Measurements from ENCODE around the gene NFASC.

NFASC gene

GRCh38 chr1:204870160-204870912 lies at the start of gene NFASC:
NFASC (plus strand) TSS chr1:204870862; CDS start chr1:204944316, 73,454 bp downstream.
- no peak for DNase-seq

- DNase-seq: peak; percentile 42
Measured at GRCh38 chr1:204821476-204821875, 49.2 kb upstream of the NFASC start.

- no peak for DNase-seq
Measured at GRCh38 chr1:204821924-204822323, 48.7 kb upstream of the NFASC start.

DNA sequence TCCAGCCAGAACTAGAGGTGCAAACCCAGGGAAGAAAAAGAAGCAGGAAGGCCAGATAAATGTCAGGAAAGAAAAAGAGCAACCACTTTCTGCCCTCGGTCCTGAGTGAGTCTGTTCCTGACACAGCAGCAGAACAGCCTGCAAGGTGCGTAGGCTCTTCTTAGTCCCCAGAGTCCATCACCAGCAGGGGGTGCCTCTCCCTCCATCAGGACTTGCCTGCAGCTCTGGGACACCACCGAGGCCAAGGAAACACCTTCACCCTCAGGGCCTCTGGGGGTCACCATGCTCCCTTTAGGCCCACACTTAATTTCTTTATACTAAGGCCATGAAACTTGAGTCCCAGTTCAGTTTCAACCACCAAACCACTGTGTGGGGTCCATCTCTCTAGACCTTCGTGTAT lies 43.7 kb upstream of the NFASC start:
- peak; percentile 7 for DNase-seq

- DNase-seq: peak; percentile 88
Measured at GRCh38 chr1:204828352-204828850, 42.3 kb upstream of the NFASC start.

- peak; percentile 48 for DNase-seq
Measured at GRCh38 chr1:204829133-204829825, 41.4 kb upstream of the NFASC start.

GRCh38 chr1:204830747-204831146 lies 39.9 kb upstream of the NFASC start:
- peak; percentile 64 for DNase-seq

DNA sequence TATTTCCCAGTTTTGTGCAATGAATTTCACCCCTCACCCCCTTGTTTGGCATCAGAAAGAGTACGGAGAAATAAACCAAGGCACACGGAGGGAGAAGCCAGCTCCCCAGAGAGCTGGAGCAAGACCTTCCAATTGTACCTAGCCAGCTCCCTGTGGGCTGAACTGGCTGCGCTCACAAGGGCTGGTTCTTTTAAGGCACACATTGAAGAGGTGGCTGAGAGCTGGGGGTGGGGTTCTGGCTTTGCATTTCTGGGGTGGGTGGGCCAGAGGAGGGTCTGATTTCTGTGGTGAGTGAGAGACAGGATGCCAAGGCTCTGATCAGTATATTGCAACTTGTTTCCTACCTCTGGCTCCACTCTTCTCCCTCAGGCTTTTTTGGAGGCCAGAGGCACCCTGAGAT lies 39.5 kb upstream of the NFASC start:
- DNase-seq: peak; percentile 49

- no peak for DNase-seq
Measured at GRCh38 chr1:204834336-204834735, 36.3 kb upstream of the NFASC start.

DNA sequence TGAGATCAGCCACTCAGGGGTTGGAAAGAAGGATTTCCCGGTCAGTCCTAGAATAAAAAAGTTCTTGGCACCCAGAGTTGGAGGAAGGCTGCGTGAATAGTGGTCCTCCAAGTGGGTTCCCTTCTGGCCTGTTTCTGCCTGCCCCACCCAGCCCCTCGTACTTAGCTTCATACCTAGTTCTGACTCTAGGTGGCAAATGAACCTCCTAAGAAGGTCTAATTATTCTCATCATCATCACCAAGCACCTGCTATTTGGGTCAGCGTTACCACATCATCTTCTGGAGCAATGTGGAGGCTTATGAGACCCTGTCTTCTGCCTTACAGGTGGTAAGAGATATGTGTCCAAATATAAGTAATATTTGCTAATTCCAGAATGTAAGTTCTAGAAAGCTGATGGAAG lies 35.9 kb upstream of the NFASC start:
- DNase-seq: no peak

GRCh38 chr1:204835737-204836136 lies 34.9 kb upstream of the NFASC start:
- no peak for DNase-seq

GRCh38 chr1:204836856-204837255 lies 33.8 kb upstream of the NFASC start:
- DNase-seq: no peak

- DNase-seq: no peak
Measured at GRCh38 chr1:204837440-204838084, 33.1 kb upstream of the NFASC start.

- DNase-seq: no peak
Measured at GRCh38 chr1:204841316-204841715, 29.3 kb upstream of the NFASC start.

DNA sequence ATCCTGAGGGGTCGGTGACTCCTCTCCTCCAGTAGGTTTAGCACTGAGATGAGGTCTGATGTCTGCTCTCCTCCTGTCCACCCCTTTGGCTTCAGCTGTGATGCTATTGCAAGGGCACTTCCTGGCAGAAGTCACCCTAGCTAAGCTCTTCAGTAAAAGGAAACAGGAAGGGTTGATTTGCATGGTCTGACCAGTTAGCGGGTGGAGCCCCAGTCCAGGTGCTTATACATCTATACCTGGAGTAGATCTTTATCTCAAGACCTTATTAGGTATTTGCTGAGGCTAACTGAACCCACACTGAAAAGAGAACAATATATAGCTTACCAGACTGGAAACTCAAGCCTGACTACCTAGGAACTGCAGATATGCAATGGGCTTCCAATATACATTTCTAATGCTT lies 28.9 kb upstream of the NFASC start:
- DNase-seq: no peak

GRCh38 chr1:204842369-204842768 lies 28.3 kb upstream of the NFASC start:
- DNase-seq: no peak

DNA sequence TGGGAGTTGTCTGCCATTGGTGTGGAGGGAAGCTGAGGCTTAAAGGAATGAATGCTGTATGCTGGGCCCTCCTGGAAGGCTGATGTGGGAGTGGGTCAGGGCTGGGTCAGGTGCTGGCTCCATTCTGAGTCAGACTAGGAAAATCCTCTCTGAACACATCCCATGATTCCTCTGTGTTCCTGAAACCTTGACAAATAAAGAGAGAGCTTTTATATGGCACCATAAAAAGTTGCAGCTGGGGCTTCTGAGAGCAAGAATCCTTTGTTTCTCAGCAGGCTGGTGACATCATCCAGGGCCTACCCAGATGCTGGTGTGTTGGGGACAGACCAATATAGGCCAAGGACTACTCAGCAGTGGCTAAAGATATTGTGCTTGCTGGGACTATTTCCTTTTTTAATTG lies 27.8 kb upstream of the NFASC start:
- DNase-seq: no peak

GRCh38 chr1:204846546-204846945 lies 24.1 kb upstream of the NFASC start:
- peak; percentile 90 for DNase-seq

DNA sequence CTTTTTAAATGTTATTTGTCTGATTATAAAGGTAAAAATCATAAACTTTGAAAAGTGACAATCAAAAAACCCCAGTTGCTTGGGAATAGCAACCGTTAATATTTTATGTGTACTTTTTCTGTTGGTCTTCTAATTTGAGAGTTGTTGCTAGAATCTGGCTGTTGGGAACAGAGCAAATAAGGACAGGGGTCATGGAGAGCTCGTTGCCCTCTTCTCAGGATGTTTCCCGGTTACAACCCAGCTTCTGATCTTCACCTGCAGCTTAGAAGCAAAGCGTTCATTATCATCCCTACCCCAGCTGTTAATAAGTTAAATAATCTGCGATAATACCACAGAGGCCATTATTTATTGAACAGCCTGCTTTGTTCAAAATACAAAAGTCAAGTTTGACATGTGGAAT lies 22.1 kb upstream of the NFASC start:
- DNase-seq: no peak

- DNase-seq: no peak
Measured at GRCh38 chr1:204852854-204853253, 17.8 kb upstream of the NFASC start.

DNA sequence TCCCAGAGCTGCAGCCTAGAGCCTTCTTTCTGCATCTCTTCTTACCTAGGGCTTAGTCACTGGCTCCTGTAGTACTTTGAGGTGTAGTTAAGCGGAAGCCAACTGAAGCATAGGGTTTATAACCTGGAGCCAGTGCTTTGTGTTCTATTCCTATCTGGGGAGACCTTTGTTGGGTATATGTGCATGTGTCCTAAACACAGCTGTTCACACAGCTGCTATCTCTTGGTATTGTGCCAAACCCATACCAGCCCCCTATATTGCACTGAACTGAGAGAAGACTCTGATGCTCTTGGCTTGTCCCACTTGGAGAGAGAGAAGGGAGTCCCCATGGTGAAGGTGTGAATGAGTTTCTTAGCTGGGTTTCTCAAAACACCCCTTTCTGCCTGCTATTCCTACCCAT lies 17.2 kb upstream of the NFASC start:
- peak; percentile 11 for DNase-seq

GRCh38 chr1:204854286-204854685 lies 16.4 kb upstream of the NFASC start:
- no peak for DNase-seq

DNA sequence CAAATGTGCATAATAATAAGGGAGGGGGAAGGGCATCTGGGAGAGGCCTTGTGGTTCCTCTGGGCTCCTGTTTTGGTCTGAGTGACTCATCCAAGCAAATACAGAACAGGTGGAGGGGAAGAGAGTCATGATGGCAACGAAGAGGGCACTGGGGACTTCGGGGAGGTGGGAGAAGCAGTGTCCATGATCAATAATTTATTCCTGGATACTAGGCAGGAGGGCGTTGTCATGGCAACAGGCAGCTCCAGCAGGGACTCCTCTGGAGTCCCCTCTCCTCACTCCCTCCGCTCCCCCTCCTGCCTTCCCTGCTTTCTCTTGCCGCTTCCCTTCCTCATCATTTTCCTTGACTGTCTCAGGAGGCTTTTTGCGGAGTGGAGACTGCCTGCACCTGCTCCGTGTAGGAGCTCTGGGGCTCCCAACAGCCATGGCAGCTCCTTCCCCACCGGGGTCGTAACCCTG lies 12.3 kb upstream of the NFASC start:
- peak; percentile 29 for DNase-seq

DNA sequence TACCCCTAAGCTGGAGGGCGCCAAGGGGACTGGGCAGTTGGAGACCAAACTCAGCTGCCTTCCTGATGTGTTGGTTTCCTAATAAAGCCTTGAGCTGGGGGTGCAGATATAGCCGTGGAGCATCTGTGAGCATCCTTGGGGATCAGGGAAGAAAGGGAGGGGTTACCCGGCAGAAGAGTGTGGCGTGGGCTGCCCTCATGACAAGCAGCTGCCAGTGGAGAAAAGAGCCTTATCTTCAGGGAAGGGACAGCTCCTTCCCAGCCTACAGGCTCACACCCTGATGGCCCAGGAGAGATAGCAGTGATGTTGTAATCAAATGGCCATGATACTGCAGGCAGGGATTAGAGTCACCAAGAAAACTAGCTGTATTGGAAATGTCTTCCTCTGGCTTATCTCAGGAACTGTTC lies 10.8 kb upstream of the NFASC start:
- no peak for DNase-seq

Data from NCI-H1092 treated with DMSO at 0.1 percent for 48 hours (cell line).